K562 (cell line): ENCODE results near the gene WDR3. TPM values are rescaled to one million over a fixed set of nuclear protein-coding genes. Genes with fewer than 3 reads are reported as not detected.
A peak's percentile ranks its signal among the peaks of the same experiment; 100 is the strongest.

ENCODE experiments used
- ATF4 ChIP-seq: fragments of 450-650 bp; formaldehyde crosslinking; IDR thresholded peaks from 2 replicates; pipeline ENCODE4 v1.4.0; 2022; ENCODE audit warnings: mild to moderate bottlenecking, moderate library complexity
- CCAR2 ChIP-seq: fragments of 200-400 bp; formaldehyde crosslinking; IDR thresholded peaks from 2 replicates; pipeline ENCODE4 v1.6.1; 2017; ENCODE audit warnings: mild to moderate bottlenecking, low read depth, low read length
- ELK3 ChIP-seq: fragments of 450-650 bp; formaldehyde crosslinking; IDR thresholded peaks from 2 replicates; pipeline ENCODE4 v1.4.0; 2020; ENCODE audit warnings: mild to moderate bottlenecking
- ETV5 ChIP-seq: sonication (generic); formaldehyde crosslinking; IDR thresholded peaks from 2 replicates; pipeline ENCODE4 v1.4.0; 2020; ENCODE audit warnings: low read depth, mild to moderate bottlenecking, missing genetic modification reagents
- HBP1 ChIP-seq: fragments of 450-650 bp; formaldehyde crosslinking; IDR thresholded peaks from 2 replicates; pipeline ENCODE4 v1.4.0; 2022; ENCODE audit warnings: missing genetic modification characterization
- HDGF ChIP-seq: fragments of 450-650 bp; IDR thresholded peaks from 2 replicates; pipeline ENCODE4 v1.6.1; 2016
- HSF4 ChIP-seq: fragments of 250-450 bp; sonication (Bioruptor Pico); IDR thresholded peaks from 2 replicates; pipeline ENCODE4 v2.1.2; 2022; ENCODE audit warnings: mild to moderate bottlenecking, moderate library complexity, borderline replicate concordance
- MXD1 ChIP-seq: fragments of 250-450 bp; sonication (Bioruptor Pico); IDR thresholded peaks from 2 replicates; pipeline ENCODE4 v1.8.0; 2021; ENCODE audit warnings: borderline replicate concordance, mild to moderate bottlenecking, moderate library complexity; ENCODE audit not compliant: poor library complexity, severe bottlenecking
- NCOA2 ChIP-seq, 2 experiments: fragments of 450-650 bp; IDR thresholded peaks; 2 replicates each; pipeline ENCODE4 v1.6.1; 2018; ENCODE audit warnings: mild to moderate bottlenecking in 2 of 2, moderate library complexity in 1 of 2; ENCODE audit not compliant: partially characterized antibody in 2 of 2
- NFE2 ChIP-seq: IDR thresholded peaks from 2 replicates; pipeline ENCODE4 v1.6.1; 2014; ENCODE audit warnings: antibody characterized with exemption, low read depth
- NR2C2 ChIP-seq, 2 experiments: fragments of 200-800 bp in 1 of 2; sonication (Bioruptor generic) in 1 of 2; sonication (generic) in 1 of 2; formaldehyde crosslinking in 1 of 2; IDR thresholded peaks; 2 replicates each; pipeline versions ENCODE4 v1.6.1 to v1.8.0; 2016 to 2022; ENCODE audit warnings: mild to moderate bottlenecking in 1 of 2, missing compliant biosample characterization in 1 of 2, missing genetic modification characterization in 1 of 2, missing genetic modification reagents in 1 of 2
- POLR2AphosphoS5 ChIP-seq: IDR thresholded peaks from 2 replicates; pipeline ENCODE4 v1.6.1; 2011; ENCODE audit warnings: mild to moderate bottlenecking, low read depth, low read length, moderate library complexity; ENCODE audit not compliant: control insufficient read depth, insufficient read depth
- RBM15 ChIP-seq: fragments of 200-400 bp; formaldehyde crosslinking; IDR thresholded peaks from 2 replicates; pipeline ENCODE4 v1.6.1; 2018; ENCODE audit warnings: mild to moderate bottlenecking, low read length, moderate library complexity; ENCODE audit not compliant: insufficient read depth
- SMARCE1 ChIP-seq: fragments of 450-650 bp; IDR thresholded peaks from 2 replicates; pipeline ENCODE4 v1.7.1; 2016; ENCODE audit warnings: mild to moderate bottlenecking
- TAF15 ChIP-seq: fragments of 200-400 bp; formaldehyde crosslinking; IDR thresholded peaks from 2 replicates; pipeline ENCODE4 v1.6.1; 2017; ENCODE audit warnings: mild to moderate bottlenecking, low read depth, low read length, moderate library complexity
- ZNF282 ChIP-seq: sonication (generic); formaldehyde crosslinking; IDR thresholded peaks from 2 replicates; pipeline ENCODE4 v1.8.1; 2023; ENCODE audit warnings: missing genetic modification reagents
- ZNF408 ChIP-seq: fragments of 250-450 bp; sonication (Bioruptor Pico); IDR thresholded peaks from 2 replicates; pipeline ENCODE4 v1.4.0; 2020; ENCODE audit warnings: low read depth, mild to moderate bottlenecking, moderate library complexity
- ZNF561 ChIP-seq: fragments of 450-650 bp; formaldehyde crosslinking; conservative IDR thresholded peaks from 2 replicates; pipeline ENCODE4 v1.4.0; 2020; ENCODE audit warnings: mild to moderate bottlenecking, moderate library complexity
- ZNF740 ChIP-seq, 3 experiments: fragments of 200-800 bp in 1 of 3; sonication (Bioruptor generic) in 1 of 3; sonication (generic) in 1 of 3; formaldehyde crosslinking in 1 of 3; IDR thresholded peaks; 2 replicates each; pipeline versions ENCODE4 v1.6.1 to v1.8.0; 2016 to 2022; ENCODE audit warnings: mild to moderate bottlenecking in 2 of 3, missing compliant biosample characterization in 2 of 3, missing genetic modification characterization in 2 of 3, missing genetic modification reagents in 1 of 3
- polyA plus RNA-seq, 8 experiments: library from polyadenylated mRNA; depleted of rRNA in 4 of 8; stranded (reverse) in 5 of 8; unstranded in 3 of 8; fragments of >200 nt; fragmentation: Nextera tagmentation in 2 of 8; fragmentation: Illumina TruSeq in 1 of 8; extraction: Ambion mirVana in 2 of 8; extraction: Trizol in 1 of 8; gene quantifications; 2 replicates each; pipeline versions ENCODE4 v1.2.1 to v1.2.3, GENCODE V29; 2011 to 2014; ENCODE audit warnings: inconsistent platforms in 1 of 8, missing spikeins in 1 of 8
- total RNA-seq, 7 experiments: library from RNA; depleted of rRNA in 6 of 7; stranded (reverse); fragments of >200 nt in 6 of 7; fragmentation: Illumina TruSeq in 2 of 7; extraction: Trizol in 2 of 7; gene quantifications; 2 replicates each; pipeline versions ENCODE4 v1.2.1 to v1.2.3, GENCODE V29; 2011 to 2021; ENCODE audit warnings: low replicate concordance in 1 of 7

The WDR3 gene
- total and polyA plus RNA-seq, 9 of the 15 experiments (the other 6 are each of a cell fraction or from before 2014, with no cell fraction given) = 40.6 to 122 (median 76.5) TPM

- no peak for TF ChIP-seq TAF15
- TF ChIP-seq NCOA2 (IDR thresholded peaks at IDR 0.05; ENCODE audit: partially characterized antibody in 2 of 2) = no peak
- no peak for TF ChIP-seq ZNF561 (CRISPR knock-in tag)
- TF ChIP-seq HDGF = 0 out of 2 replicates have a peak, but pooled peaks have one; percentile 65
- peak; percentile 78 for TF ChIP-seq MXD1 (CRISPR knock-in tag)
- no peak for TF ChIP-seq RBM15
- TF ChIP-seq SMARCE1 = 0 out of 2 replicates have a peak, but pooled peaks have one; percentile 39
- no peak for TF ChIP-seq HBP1 (CRISPR knock-in tag)
- peak; percentile 71 for TF ChIP-seq POLR2AphosphoS5
- no peak for TF ChIP-seq HSF4 (CRISPR knock-in tag)
- no peak for TF ChIP-seq ELK3 (CRISPR knock-in tag)
- TF ChIP-seq CCAR2 = no peak
- no peak for TF ChIP-seq ZNF282 (CRISPR knock-in tag)
- no peak for TF ChIP-seq ZNF740 (CRISPR knock-in tag; IDR thresholded peaks at IDR 0.05)
- TF ChIP-seq ZNF740 (tag; IDR thresholded peaks at IDR 0.05) = no peak
- TF ChIP-seq ETV5 (CRISPR knock-in tag) = no peak; the same call in 1 of the 2 replicates
- no peak for TF ChIP-seq ATF4 (CRISPR knock-in tag)
- no peak for TF ChIP-seq NR2C2 (CRISPR knock-in tag; IDR thresholded peaks at IDR 0.05)
- TF ChIP-seq NR2C2 (tag; IDR thresholded peaks at IDR 0.05) = peak; percentile 74
- TF ChIP-seq ZNF408 (CRISPR knock-in tag) = no peak
- TF ChIP-seq NFE2 = 0 out of 2 replicates have a peak, but pooled peaks have one; percentile 3
Measured at GRCh38 chr1:117929343-117930172, at the start of gene WDR3, which contains the start of gene GDAP2 (continued).
